IPS-18c (cell line): ENCODE data around the gene WWC1.

Experiments used
- H3K4me3 ChIP-seq: 2 replicates; pipeline ENCODE4 v1.7.0; 2013; ENCODE audit warnings: low read depth, mild to moderate bottlenecking, low read length, moderate library complexity; ENCODE audit not compliant: insufficient read depth
- H3K9me3 ChIP-seq: one replicate; pipeline ENCODE4 v1.6.1; 2013; ENCODE audit warnings: mild to moderate bottlenecking, low read length, moderate library complexity; ENCODE audit not compliant: control insufficient read depth, insufficient read depth

The WWC1 gene

GRCh38 chr5:168468836-168469235 lies 177.4 kb downstream of the WWC1 start:
- Histone ChIP-seq H3K4me3 (no peak overlapping the region), H3K9me3 (no peaks in the 10 kb centered on the region)

GRCh38 chr5:168469816-168470215 lies 178.4 kb downstream of the WWC1 start:
- Histone ChIP-seq H3K4me3 (no peak overlapping the region), H3K9me3 (no peaks in the 10 kb centered on the region)

GRCh38 chr5:168471785-168472184 lies 180.3 kb downstream of the WWC1 start:
- H3K9me3 ChIP-seq, result no peaks in the 10 kb centered on the region
- no peak overlapping the region for H3K4me3 ChIP-seq

- no peaks in the 10 kb centered on the region for H3K9me3 ChIP-seq
- H3K4me3 ChIP-seq, result no peak overlapping the region
These were observed 180.9 kb downstream of the WWC1 start for GRCh38 chr5:168472329-168472728.

- no peak overlapping the region for H3K4me3 ChIP-seq
- H3K9me3 ChIP-seq, result no peaks in the 10 kb centered on the region
These were observed 182.9 kb downstream of the WWC1 start for GRCh38 chr5:168474319-168474718.

DNA sequence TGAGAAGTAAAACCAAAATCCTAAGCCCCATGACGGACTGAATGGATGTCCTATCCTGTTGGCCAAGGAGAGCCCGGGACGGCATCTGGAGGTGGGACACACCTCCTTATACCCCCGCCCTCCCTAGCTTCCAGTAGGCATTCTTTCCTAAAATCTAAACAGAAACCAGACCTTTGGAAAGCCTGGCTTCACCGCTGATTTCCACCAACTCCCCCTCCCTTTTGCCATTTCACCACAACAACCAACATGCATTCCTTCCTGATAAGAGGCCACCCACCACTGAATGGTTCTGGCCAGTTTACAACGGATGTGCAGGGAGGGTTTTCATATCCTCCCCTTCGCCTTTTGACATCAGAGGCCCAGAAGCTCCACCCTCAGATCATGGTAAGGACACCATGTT lies 185.6 kb downstream of the WWC1 start:
- no peaks in the 10 kb centered on the region for H3K9me3 ChIP-seq
- H3K4me3 ChIP-seq, result no peak overlapping the region

DNA sequence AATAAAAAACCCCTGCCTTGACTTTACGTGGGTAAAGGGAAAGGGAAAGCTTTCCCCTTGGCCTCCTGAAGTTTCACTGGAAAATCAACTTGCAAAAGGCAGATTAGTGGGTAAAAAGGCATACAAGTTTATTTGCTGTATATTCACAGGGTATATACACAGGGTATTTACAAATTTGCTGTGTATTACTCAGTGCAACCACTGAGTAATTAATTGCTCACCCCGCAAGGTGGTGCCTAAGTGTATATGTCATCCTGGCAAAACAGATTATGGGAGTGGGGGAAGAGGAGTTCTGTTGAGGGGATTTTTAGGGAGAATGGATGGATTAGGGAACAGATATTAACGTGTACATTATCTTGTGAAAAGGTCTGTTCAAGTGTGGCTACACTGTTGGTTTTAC lies 187.7 kb downstream of the WWC1 start:
- no peak overlapping the region for H3K4me3 ChIP-seq
- H3K9me3 ChIP-seq, result no peaks in the 10 kb centered on the region

DNA sequence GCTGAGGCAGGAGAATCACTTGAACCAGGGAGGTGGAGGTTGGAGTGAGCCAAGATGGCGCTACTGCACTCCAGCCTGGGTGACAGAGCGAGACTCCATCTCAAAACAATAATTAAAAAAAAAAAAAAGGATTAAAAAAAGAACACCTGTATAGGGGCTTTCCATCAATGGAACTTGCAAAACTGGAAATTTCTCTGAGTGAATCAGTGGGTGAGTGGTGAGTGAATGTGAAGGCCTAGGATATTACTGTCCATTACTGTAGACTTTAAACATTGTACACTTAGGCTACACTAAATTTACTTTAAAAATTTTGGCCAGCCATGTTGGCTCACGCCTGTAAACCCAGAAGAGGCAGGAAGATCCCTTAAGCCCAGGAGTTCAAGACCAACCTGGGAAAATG lies 189.2 kb downstream of the WWC1 start:
- H3K9me3 ChIP-seq, result no peaks in the 10 kb centered on the region
- no peak overlapping the region for H3K4me3 ChIP-seq

DNA sequence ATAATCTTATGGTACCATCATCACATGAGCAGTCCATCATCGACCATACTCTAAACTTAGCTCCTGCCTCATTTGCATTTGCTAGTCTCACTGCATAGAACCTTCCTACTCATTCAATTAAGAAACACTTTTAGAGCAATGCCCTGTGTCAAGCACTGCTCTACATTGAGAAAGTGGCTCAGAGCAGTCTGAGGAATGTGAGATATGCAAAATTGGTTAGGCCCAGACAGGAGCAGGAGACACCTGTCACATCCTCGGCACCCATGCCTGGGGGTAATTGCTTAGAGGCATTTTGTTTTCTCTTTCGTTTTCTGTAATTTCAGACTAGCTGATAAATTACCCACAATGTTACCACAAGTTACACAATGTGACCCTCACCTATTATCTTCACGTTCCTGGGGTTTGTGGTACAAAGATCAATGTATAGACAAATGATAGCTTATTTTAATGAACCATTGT lies 189.9 kb downstream of the WWC1 start:
- no peaks in the 10 kb centered on the region for H3K9me3 ChIP-seq
- no peak overlapping the region for H3K4me3 ChIP-seq

DNA sequence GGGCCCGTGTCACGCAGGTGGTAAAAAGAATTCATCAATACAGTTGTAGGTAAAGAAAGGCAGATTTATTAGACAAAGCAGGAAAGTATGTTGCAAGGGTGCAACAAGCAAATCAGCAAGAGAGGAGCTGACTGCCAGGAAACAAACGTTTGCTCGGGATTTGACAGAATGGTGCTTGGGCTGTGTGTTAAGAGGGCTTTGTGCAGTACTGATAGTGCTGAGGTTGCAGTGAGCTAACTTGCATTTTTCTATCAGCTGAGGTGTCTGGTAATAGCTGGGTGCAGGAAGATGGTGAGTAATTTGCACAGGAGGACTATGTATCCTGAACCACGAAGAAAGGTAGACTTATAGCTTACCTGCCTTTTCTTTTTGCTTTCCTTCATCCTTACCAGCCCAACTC lies 190.9 kb downstream of the WWC1 start:
- no peaks in the 10 kb centered on the region for H3K9me3 ChIP-seq
- H3K4me3 ChIP-seq, result no peak overlapping the region

- H3K9me3 ChIP-seq, result no peaks in the 10 kb centered on the region
- H3K4me3 ChIP-seq, result peak within 1 kb of the TSS; percentile 99
These were observed 194.9 kb downstream of the WWC1 start, which contains the start of gene RARS1 for GRCh38 chr5:168486136-168486879. Gene RARS1 (plus strand): TSS chr5:168486471. CDS start chr5:168486499, 28 bp downstream.

DNA sequence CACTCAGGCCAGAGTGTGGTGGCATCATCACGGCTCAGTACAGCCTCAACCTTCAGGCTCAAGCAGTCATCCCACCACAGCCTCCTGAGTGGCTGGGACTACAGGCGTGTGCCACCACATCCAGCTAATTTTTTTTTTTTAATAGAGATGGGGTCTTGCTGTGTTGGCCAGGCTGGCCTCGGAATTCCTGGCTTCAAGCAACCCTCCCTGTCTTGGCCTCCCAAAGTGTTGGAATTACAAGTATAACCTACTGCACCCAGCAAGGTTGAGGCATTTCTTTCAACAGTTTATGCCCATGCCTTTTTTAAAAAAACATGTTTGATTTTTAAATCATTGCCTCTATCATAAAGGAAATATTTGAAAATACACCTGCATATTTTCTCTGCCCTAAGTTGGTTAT lies 197.6 kb downstream of the WWC1 start:
- H3K4me3 ChIP-seq, result no peak overlapping the region
- no peaks in the 10 kb centered on the region for H3K9me3 ChIP-seq

- H3K9me3 ChIP-seq, result no peaks in the 10 kb centered on the region
- no peak overlapping the region for H3K4me3 ChIP-seq
These were observed 202.7 kb downstream of the WWC1 start for GRCh38 chr5:168494057-168494555.

DNA sequence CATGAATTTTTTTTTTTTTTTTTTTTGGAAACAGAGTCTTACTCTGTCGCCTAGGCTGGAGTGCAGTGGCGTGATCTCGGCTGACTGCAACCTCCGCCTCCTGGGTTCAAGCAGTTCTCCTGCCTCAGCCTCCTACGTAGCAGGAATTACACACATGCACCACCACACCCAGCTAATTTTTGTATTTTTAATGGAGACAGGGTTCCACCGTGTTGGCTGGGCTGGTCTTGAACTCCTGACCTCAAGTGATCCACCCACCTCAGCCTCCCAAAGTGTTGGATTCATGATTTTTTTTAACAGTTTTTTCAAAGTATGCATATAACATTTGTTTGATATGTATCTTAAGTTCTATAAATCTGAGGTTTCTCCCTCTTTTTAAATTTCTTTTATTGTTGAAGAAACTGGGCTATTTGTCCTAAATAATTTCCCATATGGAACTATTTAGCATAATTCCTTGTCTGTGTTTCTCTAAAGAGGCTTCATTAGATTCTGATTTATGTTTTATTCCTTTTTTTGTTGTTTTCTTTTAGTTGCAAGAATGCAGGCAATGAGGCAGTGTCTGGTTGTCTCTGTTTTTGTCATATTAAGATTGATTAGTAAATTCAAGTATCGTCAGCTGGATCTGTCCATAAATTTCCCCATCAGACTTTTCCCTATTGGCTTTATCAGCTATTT lies 211.3 kb downstream of the WWC1 start:
- no peaks in the 10 kb centered on the region for H3K9me3 ChIP-seq
- no peak overlapping the region for H3K4me3 ChIP-seq

GRCh38 chr5:168513861-168514428 lies 222.5 kb downstream of the WWC1 start:
- H3K4me3 ChIP-seq, result no peak overlapping the region
- H3K9me3 ChIP-seq, result peaks cover 3% of the 10 kb centered on the region
